Endothelial cell of umbilical vein (primary cell): ENCODE results near the gene CA6.
A peak's percentile ranks its signal among the peaks of the same experiment; 100 is the strongest.

ENCODE experiments used
- EZH2 ChIP-seq: IDR thresholded peaks from 2 replicates; pipeline ENCODE4 v1.6.1; 2012; ENCODE audit warnings: borderline replicate concordance, low read depth, mild to moderate bottlenecking, moderate library complexity, low read length, inconsistent platforms; ENCODE audit not compliant: severe bottlenecking
- FOS ChIP-seq: IDR thresholded peaks from 2 replicates; pipeline ENCODE4 v1.6.1; 2011; ENCODE audit warnings: mild to moderate bottlenecking, low read length, moderate library complexity, borderline replicate concordance; ENCODE audit not compliant: insufficient read depth
- JUN ChIP-seq: IDR thresholded peaks from 2 replicates; pipeline ENCODE4 v1.6.1; 2011; ENCODE audit warnings: borderline replicate concordance, low read depth; ENCODE audit not compliant: insufficient read length, insufficient read depth
- POLR2A ChIP-seq: IDR thresholded peaks from 2 replicates; pipeline ENCODE4 v1.6.1; 2012; ENCODE audit warnings: low read depth, mild to moderate bottlenecking, control low read depth, low read length
- POLR2AphosphoS5 ChIP-seq: IDR thresholded peaks from 2 replicates; pipeline ENCODE4 v1.6.1; 2012; ENCODE audit warnings: low read depth, mild to moderate bottlenecking, control low read depth, low read length, moderate library complexity; ENCODE audit not compliant: insufficient read depth
- TF ChIP-seq, protein P1 (sequence below), 2 donors: IDR thresholded peaks; 1 replicate in 1 of 2; 2 replicates in 1 of 2; pipeline ENCODE4 v1.5.1; 2011; ENCODE audit warnings: low read length in 2 of 2, mild to moderate bottlenecking in 2 of 2, moderate library complexity in 2 of 2, control low read depth in 1 of 2, inconsistent platforms in 1 of 2, low read depth in 1 of 2; ENCODE audit not compliant: insufficient read depth in 1 of 2; ENCODE audit errors: extremely low read depth in 1 of 2
- TF ChIP-seq, protein P2 (sequence below): IDR thresholded peaks from 2 replicates; pipeline ENCODE4 v1.6.1; 2011; ENCODE audit not compliant: insufficient read depth, insufficient read length

DNA sequence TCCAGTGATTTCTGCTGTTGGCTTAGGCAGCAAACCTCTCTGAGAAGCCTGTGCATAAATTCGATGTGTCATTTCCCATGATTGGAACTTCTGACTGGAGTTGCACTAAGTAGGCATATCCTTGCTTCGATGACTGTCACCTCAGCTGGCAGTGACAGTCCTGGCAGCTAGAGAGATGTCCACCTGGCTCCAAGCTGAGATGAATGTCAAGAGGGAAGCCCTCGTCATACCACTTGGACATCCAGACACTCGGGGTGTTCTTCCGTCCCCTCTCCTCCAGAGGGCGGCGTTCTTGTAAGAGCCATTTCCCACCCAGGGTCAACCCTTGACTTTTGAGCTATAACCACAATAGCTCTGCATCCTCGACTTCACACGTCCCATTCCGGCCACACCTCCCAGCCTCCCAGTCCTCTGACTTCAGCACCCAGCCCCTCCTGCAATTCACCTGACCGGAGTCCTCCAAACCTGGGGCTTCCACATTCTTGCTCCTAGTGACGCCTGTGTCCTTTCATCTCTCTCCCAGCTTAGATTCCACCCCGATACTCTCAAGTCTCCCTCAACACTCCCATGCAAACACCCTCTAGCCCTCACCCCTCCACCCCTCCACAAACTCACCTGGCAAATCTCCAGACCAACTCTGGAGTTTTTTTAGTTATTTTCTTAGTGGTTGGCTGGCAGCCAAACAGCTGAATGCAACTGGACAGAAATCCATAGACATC lies 17.3 kb downstream of the CA6 start:
- TF ChIP-seq, protein P1, sequence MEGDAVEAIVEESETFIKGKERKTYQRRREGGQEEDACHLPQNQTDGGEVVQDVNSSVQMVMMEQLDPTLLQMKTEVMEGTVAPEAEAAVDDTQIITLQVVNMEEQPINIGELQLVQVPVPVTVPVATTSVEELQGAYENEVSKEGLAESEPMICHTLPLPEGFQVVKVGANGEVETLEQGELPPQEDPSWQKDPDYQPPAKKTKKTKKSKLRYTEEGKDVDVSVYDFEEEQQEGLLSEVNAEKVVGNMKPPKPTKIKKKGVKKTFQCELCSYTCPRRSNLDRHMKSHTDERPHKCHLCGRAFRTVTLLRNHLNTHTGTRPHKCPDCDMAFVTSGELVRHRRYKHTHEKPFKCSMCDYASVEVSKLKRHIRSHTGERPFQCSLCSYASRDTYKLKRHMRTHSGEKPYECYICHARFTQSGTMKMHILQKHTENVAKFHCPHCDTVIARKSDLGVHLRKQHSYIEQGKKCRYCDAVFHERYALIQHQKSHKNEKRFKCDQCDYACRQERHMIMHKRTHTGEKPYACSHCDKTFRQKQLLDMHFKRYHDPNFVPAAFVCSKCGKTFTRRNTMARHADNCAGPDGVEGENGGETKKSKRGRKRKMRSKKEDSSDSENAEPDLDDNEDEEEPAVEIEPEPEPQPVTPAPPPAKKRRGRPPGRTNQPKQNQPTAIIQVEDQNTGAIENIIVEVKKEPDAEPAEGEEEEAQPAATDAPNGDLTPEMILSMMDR (IDR thresholded peaks at IDR 0.05; ENCODE audit: extremely low read depth in 1 of 2, insufficient read depth in 1 of 2, low read depth in 1 of 2, low read length in 2 of 2), result peak; percentile 50 to 62
- TF ChIP-seq EZH2 (no peak), POLR2AphosphoS5 (no peak), POLR2A (no peak), JUN (no peak), FOS (no peak)
- TF ChIP-seq, protein P2, sequence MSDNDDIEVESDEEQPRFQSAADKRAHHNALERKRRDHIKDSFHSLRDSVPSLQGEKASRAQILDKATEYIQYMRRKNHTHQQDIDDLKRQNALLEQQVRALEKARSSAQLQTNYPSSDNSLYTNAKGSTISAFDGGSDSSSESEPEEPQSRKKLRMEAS, result no peak
